HG03575 (cell line): ENCODE data around the gene SLC41A3.

Source experiments
- ATAC-seq: cut with Tn5 transposase; IDR thresholded peaks from one replicate; pipeline ENCODE4 v1.9.1; 2021; ENCODE audit not compliant: unreplicated experiment, insufficient number of reproducible peaks, low FRiP score; ENCODE audit errors: extremely low read depth

Gene SLC41A3

GRCh38 chr3:126083913-126084767 is at the start of gene SLC41A3:
SLC41A3 (minus strand) TSS chr3:126084124; CDS start chr3:126068219, 15,905 bp downstream.
- no peak for ATAC-seq

GRCh38 chr3:126133606-126134005 is 49.7 kb upstream of the SLC41A3 start:
- ATAC-seq, result no peak

GRCh38 chr3:126132751-126133511 is 49.0 kb upstream of the SLC41A3 start:
- no peak for ATAC-seq

- ATAC-seq, result no peak
Observed at GRCh38 chr3:126131881-126132750, 48.2 kb upstream of the SLC41A3 start.

GRCh38 chr3:126130981-126131745 is 47.2 kb upstream of the SLC41A3 start:
- no peak for ATAC-seq

- ATAC-seq, result no peak
Observed at GRCh38 chr3:126130081-126130855, 46.3 kb upstream of the SLC41A3 start.

GRCh38 chr3:126129398-126129891 is 45.5 kb upstream of the SLC41A3 start:
- no peak for ATAC-seq

GRCh38 chr3:126128504-126129397 is 44.8 kb upstream of the SLC41A3 start:
- ATAC-seq, result no peak

GRCh38 chr3:126127904-126128303 is 44.0 kb upstream of the SLC41A3 start:
- ATAC-seq, result no peak

- no peak for ATAC-seq
Observed at GRCh38 chr3:126127452-126127851, 43.5 kb upstream of the SLC41A3 start.

GRCh38 chr3:126126811-126127431 is 43.0 kb upstream of the SLC41A3 start:
- ATAC-seq, result no peak

GRCh38 chr3:126126286-126126685 is 42.4 kb upstream of the SLC41A3 start:
- no peak for ATAC-seq

- no peak for ATAC-seq
Observed at GRCh38 chr3:126125781-126126251, 41.9 kb upstream of the SLC41A3 start.

GRCh38 chr3:126125341-126125740 is 41.4 kb upstream of the SLC41A3 start:
- ATAC-seq, result no peak

GRCh38 chr3:126124896-126125295 is 41.0 kb upstream of the SLC41A3 start:
- ATAC-seq, result no peak

GRCh38 chr3:126124148-126124868 is 40.4 kb upstream of the SLC41A3 start:
- ATAC-seq, result no peak
